Activated CD8-positive, alpha-beta memory T cell treated with anti-CD3 and anti-CD28 coated beads for 4 hours (primary cell): ENCODE measurements around the gene EYS.
"Not testable (repeated sequence)": the region's sequence is repeated elsewhere in the genome, so short reads cannot be mapped to it uniquely, and the experiment has no call there.

ENCODE experiments used
- DNase-seq, 2 donors: peaks; one replicate each; pipeline ENCODE4 v3.0.0-alpha.2; 2020; ENCODE audit warnings: low read depth in 2 of 2

The EYS gene

GRCh38 chr6:63795826-63796225, 1911.2 kb downstream of the EYS start:
- DNase-seq = no peak

DNA sequence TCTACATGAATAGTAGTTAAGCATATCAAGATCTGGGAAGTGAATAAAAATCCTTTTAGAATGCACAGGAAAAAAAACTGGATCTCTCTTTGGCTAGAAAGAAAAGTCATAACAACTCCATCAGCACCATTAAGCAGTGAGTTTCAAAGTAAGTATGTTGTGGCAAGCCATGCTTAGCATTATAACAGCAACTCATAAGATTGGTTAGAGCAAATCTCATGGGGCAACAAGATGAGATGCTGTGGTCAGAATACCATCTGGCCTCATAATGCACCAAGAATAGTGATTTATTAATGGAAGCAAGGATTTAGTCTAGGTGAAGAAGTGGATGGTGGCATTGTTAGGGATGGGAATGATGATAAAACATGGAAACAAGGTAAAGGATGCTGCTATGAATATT, 1912.0 kb downstream of the EYS start:
- DNase-seq = no peak

- DNase-seq = no peak
These were observed 1913.4 kb downstream of the EYS start for GRCh38 chr6:63793465-63794137.

- DNase-seq = no peak
These were observed 1914.1 kb downstream of the EYS start for GRCh38 chr6:63792736-63793464.

DNA sequence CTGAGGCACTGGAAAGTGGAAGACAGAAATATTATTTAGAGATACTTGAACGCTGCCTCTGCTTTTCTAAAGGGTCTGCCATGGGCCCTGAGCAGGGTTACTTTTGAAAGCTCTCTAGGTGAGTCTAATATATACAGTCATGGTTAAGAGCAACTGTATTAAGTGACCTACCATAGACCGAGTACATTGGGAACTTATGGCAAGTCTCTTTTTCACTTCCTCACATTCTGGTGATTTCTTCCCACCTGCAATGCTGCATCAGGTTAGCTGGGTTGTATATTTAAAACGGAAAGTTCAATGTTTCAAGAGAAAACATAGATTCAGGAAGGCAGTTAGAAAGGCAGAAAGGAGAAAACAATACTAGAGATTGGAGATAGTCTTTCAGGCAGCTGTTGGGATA, 1916.7 kb downstream of the EYS start:
- no peak for DNase-seq

DNA sequence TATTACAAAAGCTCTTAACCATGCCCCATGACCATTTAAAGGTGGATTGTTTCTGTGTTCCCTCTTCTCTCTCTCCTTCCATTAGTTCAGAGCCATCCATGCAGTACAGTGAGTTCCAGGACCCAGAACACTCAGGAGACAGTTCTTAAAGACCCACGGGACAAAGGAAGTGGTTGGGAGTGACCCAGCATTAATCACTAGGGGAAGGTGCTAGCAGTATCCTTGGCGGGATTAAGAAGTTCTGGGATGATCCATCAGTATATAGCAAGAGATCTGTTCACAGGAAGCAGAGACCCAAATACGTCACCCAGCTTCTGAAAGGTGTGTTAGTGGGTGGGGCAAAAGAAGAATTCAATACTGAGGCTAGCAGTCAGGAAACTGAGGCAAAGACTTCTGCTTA, 1917.3 kb downstream of the EYS start:
- no peak for DNase-seq

GRCh38 chr6:63788569-63788968, 1918.5 kb downstream of the EYS start:
- DNase-seq = no peak

DNA sequence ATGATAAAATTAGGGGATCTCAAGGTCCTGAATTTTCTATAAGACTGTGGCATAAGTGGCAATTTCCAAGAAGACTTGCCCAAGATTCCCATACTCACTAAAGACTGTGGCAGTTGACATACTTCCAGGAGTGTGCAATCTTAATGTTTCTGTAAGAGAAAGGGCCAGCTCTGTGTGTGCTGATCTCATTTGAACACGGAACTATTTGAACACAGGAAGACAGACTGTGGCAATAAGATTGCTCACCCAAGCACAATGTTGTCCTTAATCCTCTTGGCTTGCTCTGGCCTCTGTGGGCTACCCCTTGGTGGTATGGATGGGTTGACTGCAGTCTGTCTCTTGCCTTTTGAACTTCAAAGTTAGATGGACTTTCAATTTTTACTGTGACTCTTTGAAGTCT, 1920.0 kb downstream of the EYS start:
- no peak for DNase-seq

DNA sequence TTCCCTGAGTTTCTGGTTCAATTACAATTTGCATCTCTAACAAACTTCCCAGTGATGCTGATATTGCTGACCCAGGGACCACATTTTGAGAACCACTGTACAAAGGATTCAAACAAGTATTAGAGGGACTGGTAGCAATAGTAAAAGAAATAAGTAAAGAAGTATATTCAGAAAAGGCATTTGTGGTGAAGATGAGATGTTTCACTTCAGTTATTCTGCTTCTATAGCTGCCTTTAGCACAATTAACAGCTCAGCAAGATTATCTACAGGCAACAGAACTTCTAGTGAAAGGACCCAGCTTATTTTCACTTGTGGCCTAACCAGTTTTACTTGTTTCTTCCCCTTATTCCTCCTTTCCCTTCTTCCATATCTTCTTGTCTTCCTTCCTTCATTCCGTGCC, 1922.0 kb downstream of the EYS start:
- DNase-seq = no peak

GRCh38 chr6:63783096-63783495, 1923.9 kb downstream of the EYS start:
- DNase-seq = no peak

- DNase-seq = no peak
These were observed 1932.1 kb downstream of the EYS start for GRCh38 chr6:63774961-63775360.

DNA sequence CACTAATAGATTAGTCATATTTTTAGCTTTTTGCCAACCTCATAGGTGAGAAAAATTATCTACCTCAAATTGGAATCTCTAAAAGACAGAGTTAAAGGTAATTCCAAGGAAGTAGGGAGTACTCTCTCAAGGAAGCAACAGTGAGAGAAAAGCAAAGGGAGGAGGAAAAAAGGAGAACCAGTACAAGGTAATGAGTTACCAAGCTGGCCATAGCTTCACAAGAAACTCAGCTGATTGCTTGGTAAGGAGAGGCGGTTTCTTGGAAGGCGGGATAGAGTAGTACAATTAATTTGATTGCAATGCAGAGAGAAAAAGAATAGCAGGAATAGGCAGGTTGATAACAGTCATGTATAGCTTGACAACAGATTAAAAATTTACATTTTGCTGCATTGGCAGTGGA, 1933.8 kb downstream of the EYS start:
- DNase-seq = no peak

DNA sequence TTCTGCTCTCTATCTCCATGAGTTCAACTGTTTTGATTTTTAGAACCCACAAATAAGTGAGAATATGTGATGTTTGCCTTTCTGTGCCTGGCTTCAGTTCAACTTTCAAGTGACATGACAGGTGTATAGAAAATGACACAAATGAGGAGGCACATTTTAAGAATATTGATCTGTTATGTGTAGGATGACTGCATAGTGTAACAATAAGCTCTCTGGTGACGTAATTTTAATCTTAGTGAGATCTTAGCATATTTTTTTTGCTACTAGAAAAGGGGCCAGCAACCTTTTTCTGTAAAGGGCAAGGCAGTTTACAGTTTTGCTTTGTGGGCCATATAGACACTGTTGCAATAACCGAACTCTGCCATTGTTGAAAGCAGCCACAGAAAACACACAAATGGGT, 1941.2 kb downstream of the EYS start:
- DNase-seq = no peak

- no peak for DNase-seq
These were observed 1942.6 kb downstream of the EYS start for GRCh38 chr6:63764318-63764916.

DNA sequence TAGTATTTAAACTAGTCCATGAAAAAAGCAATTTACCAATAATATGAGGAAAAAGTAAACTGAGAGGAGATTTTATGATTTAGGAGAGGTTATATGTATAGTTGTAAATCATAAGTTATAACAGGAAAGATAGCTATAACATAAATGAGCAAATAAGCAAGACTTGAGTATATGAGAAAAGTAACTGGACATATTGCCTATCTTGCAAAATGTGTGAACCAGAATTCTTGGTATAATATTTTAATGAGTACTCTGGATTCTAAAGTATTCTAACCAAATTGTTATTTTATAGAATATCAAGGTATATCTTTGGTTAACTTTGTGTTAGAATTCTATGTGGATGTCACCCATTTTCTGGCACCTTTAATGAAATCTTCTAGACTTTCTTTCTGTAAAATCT, 1946.8 kb downstream of the EYS start:
- DNase-seq = no peak

- DNase-seq = no peak
These were observed 1947.4 kb downstream of the EYS start for GRCh38 chr6:63759605-63760105.

- DNase-seq = no peak
These were observed 1949.2 kb downstream of the EYS start for GRCh38 chr6:63757826-63758225.

- DNase-seq = not testable (repeated sequence)
These were observed 1949.8 kb downstream of the EYS start for GRCh38 chr6:63757275-63757674.

GRCh38 chr6:63750400-63750799, 1956.6 kb downstream of the EYS start:
- DNase-seq = no peak

- no peak for DNase-seq
These were observed 1961.2 kb downstream of the EYS start for GRCh38 chr6:63745784-63746183.

- no peak for DNase-seq
These were observed 1962.2 kb downstream of the EYS start for GRCh38 chr6:63744810-63745209.

- no peak for DNase-seq
These were observed 1963.3 kb downstream of the EYS start for GRCh38 chr6:63743691-63744090.

DNA sequence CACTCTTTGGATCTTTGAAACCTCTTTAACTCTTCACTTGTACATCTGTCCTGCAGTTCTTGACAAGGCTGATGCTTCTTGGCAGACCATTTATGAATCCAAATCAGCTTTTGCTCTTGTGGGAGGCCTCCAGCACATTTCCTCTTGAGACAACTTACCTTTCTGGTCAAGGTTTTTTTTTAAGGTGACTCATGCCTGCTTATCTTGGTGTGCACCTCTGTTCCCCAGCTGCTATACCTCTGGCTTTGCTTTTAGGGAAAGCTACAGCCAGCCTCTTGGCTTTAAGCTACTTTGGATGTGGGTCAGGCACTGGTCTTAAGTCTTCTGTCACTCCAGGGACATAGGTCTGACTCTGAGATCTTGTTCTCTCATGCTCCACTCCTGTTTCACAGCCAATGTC, 1965.0 kb downstream of the EYS start:
- no peak for DNase-seq
